Gastroesophageal sphincter (tissue), 3 donors: ENCODE results near the gene ATXN7L3.

ENCODE experiments used
- CTCF ChIP-seq, 4 experiments: fragments of 200-600 bp in 2 of 4; fragments of 450-650 bp in 2 of 4; sonication (generic) in 1 of 4; IDR thresholded peaks; one replicate each; pipeline ENCODE4 v1.5.1; 2017 to 2019; ENCODE audit warnings: antibody characterized with exemption in 4 of 4, mild to moderate bottlenecking in 2 of 4, moderate library complexity in 2 of 4
- POLR2AphosphoS5 ChIP-seq: sonication (generic); formaldehyde crosslinking; IDR thresholded peaks from one replicate; pipeline ENCODE4 v1.6.1; 2017; ENCODE audit warnings: antibody characterized with exemption

DNA sequence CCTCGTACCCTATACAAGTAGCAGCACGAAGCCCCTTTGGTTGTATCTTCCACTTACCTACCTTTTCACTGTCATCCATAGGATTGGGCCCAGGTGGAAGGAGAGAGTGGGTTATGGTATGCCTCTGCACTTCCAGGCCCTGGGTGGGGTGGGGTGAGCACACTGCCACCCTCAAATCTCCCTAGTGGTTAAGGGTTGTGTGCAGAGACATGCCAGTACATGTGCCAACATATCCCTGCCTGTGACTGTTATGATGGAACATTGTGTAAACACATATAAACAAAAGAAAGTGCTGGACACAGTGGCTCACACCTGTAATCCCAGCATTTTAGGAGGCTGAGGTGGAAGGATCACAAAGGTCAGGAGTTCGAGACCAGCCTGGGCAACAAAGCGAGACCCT, 46.8 kb downstream of the ATXN7L3 start:
- TF ChIP-seq CTCF (IDR thresholded peaks at IDR 0.05) (no peak), POLR2AphosphoS5 (no peak)
